Measurements from ENCODE around the gene SH2D1B. TPM values are rescaled to one million over a fixed set of nuclear protein-coding genes. Genes with fewer than 3 reads are reported as not detected.
A peak's percentile ranks its signal among the peaks of the same experiment; 100 is the strongest.
"Not testable (repeated sequence)": the region's sequence is repeated elsewhere in the genome, so short reads cannot be mapped to it uniquely, and the experiment has no call there.

The SH2D1B gene
- total and polyA plus RNA-seq, 10 donors: 0.85 to 11.0 (median 4.6) TPM

DNA sequence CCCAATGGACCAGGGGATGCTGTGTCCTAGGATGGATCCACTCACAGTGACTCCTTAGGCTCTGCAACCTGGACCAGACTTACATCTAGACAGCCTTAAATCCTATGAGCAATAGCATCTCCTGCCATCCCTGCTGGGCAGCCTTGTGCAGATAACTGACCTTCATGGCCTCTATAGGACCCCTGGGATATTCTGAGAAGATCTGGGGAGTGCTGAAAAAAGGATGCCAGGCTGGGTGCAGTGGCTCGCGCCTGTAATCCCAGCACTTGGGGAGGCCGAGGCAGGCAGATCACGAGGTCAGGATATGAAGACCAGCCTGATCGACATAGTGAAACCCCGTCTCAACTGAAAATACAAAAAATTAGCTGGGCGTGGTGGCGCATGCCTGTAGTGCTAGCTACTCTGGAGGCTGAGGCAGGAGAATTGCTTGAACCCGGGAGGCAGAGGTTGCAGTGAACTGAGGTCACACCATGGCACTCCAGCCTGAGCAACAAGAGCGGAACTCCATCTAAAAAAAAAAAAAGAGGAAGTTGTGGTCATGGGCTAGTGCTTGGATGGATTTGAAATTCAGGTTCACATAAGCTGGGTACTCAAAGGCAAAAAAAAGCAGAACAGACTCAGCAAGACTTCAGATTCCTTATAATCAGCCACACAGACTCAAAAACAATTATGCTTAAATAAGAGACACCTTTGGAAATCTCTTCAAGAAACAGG, 10.9 kb upstream of the SH2D1B start:
- H3K27ac ChIP-seq: peak overlapping the region in 2 of 8 donors; percentile 32 to 56
- 66 to 73% (median 69%) methylated on average over 10 of the region's 10 CpGs for WGBS, 5 donors
- no peak overlapping the region for H3K4me3 ChIP-seq
- peaks cover 0 to 26% (median 4%) of the 10 kb centered on the region in 6 donors for H3K4me1 ChIP-seq
- H3K9me3 ChIP-seq: no peaks in the 10 kb centered on the region
- no peak for DNase-seq
- intact Hi-C loops (cut with DNase I; ENCODE audit: low total_unique reads): no loop called here
- H3K27me3 ChIP-seq (replicated peaks in 1 of 7): no peaks in the 10 kb centered on the region
- H3K36me3 ChIP-seq: no peaks in the 10 kb centered on the region
- no peak for TF ChIP-seq CTCF (IDR thresholded peaks at IDR 0.05 in 8 of 11, conservative IDR thresholded peaks at IDR 0.05 in 3 of 11)
- TF ChIP-seq POLR2A (IDR thresholded peaks at IDR 0.05): no peak
- TF ChIP-seq POLR2AphosphoS5 (IDR thresholded peaks at IDR 0.05): no peak

GRCh38 chr1:162421258-162422164, 9.6 kb upstream of the SH2D1B start:
- Histone ChIP-seq H3K4me1 (peaks cover 0 to 26% (median 4%) of the 10 kb centered on the region in 6 donors), H3K9me3 (no peaks in the 10 kb centered on the region), H3K36me3 (no peaks in the 10 kb centered on the region), H3K27me3 (replicated peaks in 1 of 7) (no peaks in the 10 kb centered on the region), H3K4me3 (no peak overlapping the region), H3K27ac (peak overlapping the region in 3 of 8 donors; percentile 1 to 56 (median 25))
- DNase-seq: no peak
- intact Hi-C loops (cut with DNase I; ENCODE audit: low total_unique reads): no loop called here
- 42 to 64% (median 63%) methylated on average over 5 of the region's 5 CpGs for whole genome bisulfite sequencing, 5 donors
- TF ChIP-seq POLR2AphosphoS5 (IDR thresholded peaks at IDR 0.05) (no peak), POLR2A (IDR thresholded peaks at IDR 0.05) (no peak), CTCF (IDR thresholded peaks at IDR 0.05 in 8 of 11, conservative IDR thresholded peaks at IDR 0.05 in 3 of 11) (no peak)

DNA sequence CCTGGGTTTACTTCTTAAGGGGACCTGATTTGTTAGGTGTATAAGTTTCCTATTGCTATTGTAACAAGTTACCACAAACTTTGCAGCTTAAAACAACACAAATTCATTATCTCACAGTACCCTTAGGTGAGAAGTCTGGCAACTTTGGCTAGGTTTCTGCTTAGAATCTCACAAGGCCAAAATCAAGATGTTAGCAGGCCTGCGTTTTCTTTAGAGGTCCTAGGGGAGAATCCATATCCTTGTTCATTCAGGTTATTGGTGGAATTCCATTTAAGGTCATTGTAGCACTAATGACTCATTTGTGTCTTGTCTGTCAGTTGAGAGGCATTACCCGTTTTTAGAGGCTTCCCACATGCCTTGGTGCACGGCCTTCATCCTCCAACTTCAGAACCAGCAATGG, 8.2 kb upstream of the SH2D1B start:
- H3K27ac ChIP-seq: no peak overlapping the region
- H3K4me1 ChIP-seq: peaks cover 0 to 26% (median 4%) of the 10 kb centered on the region in 6 donors
- H3K27me3 ChIP-seq (replicated peaks in 1 of 7): no peaks in the 10 kb centered on the region
- no peaks in the 10 kb centered on the region for H3K9me3 ChIP-seq
- DNase-seq: no peak
- H3K36me3 ChIP-seq: no peaks in the 10 kb centered on the region
- intact Hi-C loops (cut with DNase I; ENCODE audit: low total_unique reads): no loop called here
- no peak overlapping the region for H3K4me3 ChIP-seq
- no peak for TF ChIP-seq POLR2A (IDR thresholded peaks at IDR 0.05)
- no peak for TF ChIP-seq POLR2AphosphoS5 (IDR thresholded peaks at IDR 0.05)
- TF ChIP-seq CTCF (IDR thresholded peaks at IDR 0.05 in 8 of 11, conservative IDR thresholded peaks at IDR 0.05 in 3 of 11): no peak
- WGBS, 5 donors: 81 to 92% (median 84%) methylated on average over 3 of the region's 3 CpGs

- H3K36me3 ChIP-seq; H3K27me3 ChIP-seq (replicated peaks in 1 of 7); H3K9me3 ChIP-seq; H3K4me3 ChIP-seq; intact Hi-C loops (cut with DNase I; ENCODE audit: low total_unique reads); H3K27ac ChIP-seq; DNase-seq: not testable (repeated sequence)
- 69 to 86% (median 73%) methylated on average over 9 of the region's 9 CpGs for WGBS, 5 donors
- peaks cover 0 to 26% (median 4%) of the 10 kb centered on the region in 6 donors for H3K4me1 ChIP-seq
These were observed 7.6 kb upstream of the SH2D1B start for GRCh38 chr1:162419450-162419931.

DNA sequence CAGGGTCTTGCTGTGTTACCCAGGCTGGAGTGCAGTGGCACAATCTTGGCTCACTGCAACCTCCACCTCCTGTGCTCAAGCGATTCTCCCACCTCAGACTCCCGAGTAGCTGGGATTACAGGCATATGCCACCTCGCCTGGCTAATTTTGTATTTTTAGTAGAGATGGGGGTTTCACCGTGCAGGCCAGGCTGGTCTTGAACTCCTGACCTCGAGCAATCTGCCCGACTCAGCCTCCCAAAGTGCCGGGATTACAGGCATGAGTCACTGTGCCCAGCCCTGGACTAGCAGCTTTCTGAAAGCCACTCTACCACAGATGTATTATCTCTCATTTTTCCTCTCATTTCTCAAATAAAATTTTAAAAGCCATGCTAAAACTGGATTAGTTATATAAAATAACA, 6.6 kb upstream of the SH2D1B start:
- intact Hi-C loops (cut with DNase I; ENCODE audit: low total_unique reads); H3K27ac ChIP-seq; DNase-seq; H3K9me3 ChIP-seq; H3K27me3 ChIP-seq (replicated peaks in 1 of 7); H3K4me3 ChIP-seq; H3K36me3 ChIP-seq: not testable (repeated sequence)
- WGBS, 5 donors: 69 to 91% (median 81%) methylated on average over 7 of the region's 7 CpGs
- H3K4me1 ChIP-seq: peaks cover 0 to 22% (median 4%) of the 10 kb centered on the region in 6 donors

Measured in spleen (tissue), 11 donors.